ENCODE measurements around the gene AICDA. TPM values are rescaled to one million over a fixed set of nuclear protein-coding genes. Genes with fewer than 3 reads are reported as not detected.

Gene AICDA
- total and polyA plus RNA-seq, 10 of the 15 experiments (the other 5 are each of a cell fraction or from before 2014, with no cell fraction given): 9.4 to 24.9 (median 16.6) TPM

GRCh38 chr12:8577879-8578278 is 34.8 kb downstream of the AICDA start:
- in situ Hi-C loops (cut with MboI): no loop called here
- no peak overlapping the region for H3K9ac ChIP-seq (ENCODE audit: control insufficient read depth, insufficient read depth, low read length)
- ChIA-PET CTCF (interaction anchor here (0.8 to 4.9 kb wide), 3 partner anchors 13 to 79 kb away, joined by 4 to 21 read pairs (median 11); no protein-coding TSS in a partner anchor), RAD21 (ENCODE audit: unreplicated experiment) (no interaction called here), SMC1A (ENCODE audit: uncharacterized antibody, unreplicated experiment) (interaction anchor here (0.8 to 1.6 kb wide), 3 partner anchors 12 to 34 kb away, joined by 3 to 5 read pairs (median 4); no protein-coding TSS in a partner anchor), POLR2A (no interaction called here)
- H3K4me3 ChIP-seq: no peak overlapping the region
- no peak overlapping the region for H3K27ac ChIP-seq (ENCODE audit: control insufficient read depth, insufficient read depth)
- no peaks in the 10 kb centered on the region for H3K36me3 ChIP-seq (ENCODE audit: control insufficient read depth in 2 of 2, insufficient read depth in 2 of 2, low read length in 1 of 2)
- DNase-seq (ENCODE audit: low read depth, low spot score) (no peak), FAIRE-seq (no peak), ATAC-seq (no peak)
- no peaks in the 10 kb centered on the region; a peak in 1 of 4 replicates for H3K27me3 ChIP-seq (replicated peaks in 1 of 2; ENCODE audit: control insufficient read depth in 2 of 2, insufficient read depth in 2 of 2, low read length in 1 of 2)
- no peaks in the 10 kb centered on the region for H3K9me3 ChIP-seq (replicated peaks; ENCODE audit: control insufficient read depth, insufficient read depth, low read length)
- intact Hi-C loops (cut with micrococcal nuclease; ENCODE audit: unreplicated experiment): no loop called here
- no peaks in the 10 kb centered on the region for H4K20me1 ChIP-seq (ENCODE audit: control insufficient read depth, insufficient read depth)
- BruUV-seq (replicated peaks): no TSS peak
- WGBS (ENCODE audit: insufficient coverage, insufficient replicate concordance, low lambda C conversion rate, missing lambda C conversion rate): 65% methylated on average over 3 of the region's 3 CpGs
- no peaks in the 10 kb centered on the region for H3K4me1 ChIP-seq (ENCODE audit: control insufficient read depth, insufficient read depth, low read length)
- no peak overlapping the region; the same call in 1 of the 2 replicates for H2AFZ ChIP-seq (ENCODE audit: control insufficient read depth, low read depth, low read length)
- H3K4me2 ChIP-seq (ENCODE audit: control insufficient read depth, insufficient read depth): no peak overlapping the region
- TF ChIP-seq NFYA (IDR thresholded peaks at IDR 0.05; ENCODE audit: borderline replicate concordance, low read depth, low read length) (no peak), MEF2A (IDR thresholded peaks at IDR 0.05; ENCODE audit: insufficient read depth, low read depth, low read length) (no peak), CHD1 (IDR thresholded peaks at IDR 0.05; ENCODE audit: low read depth, low read length) (no peak), SMAD1 (IDR thresholded peaks at IDR 0.05; ENCODE audit: low read depth, partially characterized antibody) (no peak), CREM (IDR thresholded peaks at IDR 0.05; ENCODE audit: low read depth) (no peak), CBFB (IDR thresholded peaks at IDR 0.05; ENCODE audit: low read depth) (no peak), FOXM1 (IDR thresholded peaks at IDR 0.05; ENCODE audit: low read depth, low read length) (no peak), RAD51 (IDR thresholded peaks at IDR 0.05) (no peak), CREB1 (IDR thresholded peaks at IDR 0.05; ENCODE audit: low read depth) (no peak), MYC (IDR thresholded peaks at IDR 0.05; ENCODE audit: insufficient read depth, insufficient read length, insufficient replicate concordance, low read length, severe bottlenecking) (no peak)
- TF ChIP-seq, protein P1, sequence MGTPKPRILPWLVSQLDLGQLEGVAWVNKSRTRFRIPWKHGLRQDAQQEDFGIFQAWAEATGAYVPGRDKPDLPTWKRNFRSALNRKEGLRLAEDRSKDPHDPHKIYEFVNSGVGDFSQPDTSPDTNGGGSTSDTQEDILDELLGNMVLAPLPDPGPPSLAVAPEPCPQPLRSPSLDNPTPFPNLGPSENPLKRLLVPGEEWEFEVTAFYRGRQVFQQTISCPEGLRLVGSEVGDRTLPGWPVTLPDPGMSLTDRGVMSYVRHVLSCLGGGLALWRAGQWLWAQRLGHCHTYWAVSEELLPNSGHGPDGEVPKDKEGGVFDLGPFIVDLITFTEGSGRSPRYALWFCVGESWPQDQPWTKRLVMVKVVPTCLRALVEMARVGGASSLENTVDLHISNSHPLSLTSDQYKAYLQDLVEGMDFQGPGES (IDR thresholded peaks at IDR 0.05): no peak
- TF ChIP-seq, protein P2, sequence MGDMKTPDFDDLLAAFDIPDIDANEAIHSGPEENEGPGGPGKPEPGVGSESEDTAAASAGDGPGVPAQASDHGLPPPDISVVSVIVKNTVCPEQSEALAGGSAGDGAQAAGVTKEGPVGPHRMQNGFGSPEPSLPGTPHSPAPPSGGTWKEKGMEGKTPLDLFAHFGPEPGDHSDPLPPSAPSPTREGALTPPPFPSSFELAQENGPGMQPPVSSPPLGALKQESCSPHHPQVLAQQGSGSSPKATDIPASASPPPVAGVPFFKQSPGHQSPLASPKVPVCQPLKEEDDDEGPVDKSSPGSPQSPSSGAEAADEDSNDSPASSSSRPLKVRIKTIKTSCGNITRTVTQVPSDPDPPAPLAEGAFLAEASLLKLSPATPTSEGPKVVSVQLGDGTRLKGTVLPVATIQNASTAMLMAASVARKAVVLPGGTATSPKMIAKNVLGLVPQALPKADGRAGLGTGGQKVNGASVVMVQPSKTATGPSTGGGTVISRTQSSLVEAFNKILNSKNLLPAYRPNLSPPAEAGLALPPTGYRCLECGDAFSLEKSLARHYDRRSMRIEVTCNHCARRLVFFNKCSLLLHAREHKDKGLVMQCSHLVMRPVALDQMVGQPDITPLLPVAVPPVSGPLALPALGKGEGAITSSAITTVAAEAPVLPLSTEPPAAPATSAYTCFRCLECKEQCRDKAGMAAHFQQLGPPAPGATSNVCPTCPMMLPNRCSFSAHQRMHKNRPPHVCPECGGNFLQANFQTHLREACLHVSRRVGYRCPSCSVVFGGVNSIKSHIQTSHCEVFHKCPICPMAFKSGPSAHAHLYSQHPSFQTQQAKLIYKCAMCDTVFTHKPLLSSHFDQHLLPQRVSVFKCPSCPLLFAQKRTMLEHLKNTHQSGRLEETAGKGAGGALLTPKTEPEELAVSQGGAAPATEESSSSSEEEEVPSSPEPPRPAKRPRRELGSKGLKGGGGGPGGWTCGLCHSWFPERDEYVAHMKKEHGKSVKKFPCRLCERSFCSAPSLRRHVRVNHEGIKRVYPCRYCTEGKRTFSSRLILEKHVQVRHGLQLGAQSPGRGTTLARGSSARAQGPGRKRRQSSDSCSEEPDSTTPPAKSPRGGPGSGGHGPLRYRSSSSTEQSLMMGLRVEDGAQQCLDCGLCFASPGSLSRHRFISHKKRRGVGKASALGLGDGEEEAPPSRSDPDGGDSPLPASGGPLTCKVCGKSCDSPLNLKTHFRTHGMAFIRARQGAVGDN (IDR thresholded peaks at IDR 0.05): no peak
- H3K79me2 ChIP-seq (ENCODE audit: control insufficient read depth, insufficient read depth, low read length): no peaks in the 10 kb centered on the region

All from GM12878 (cell line).